GM12873 (cell line): Measurements from ENCODE around the gene HJV.
A peak's percentile ranks its signal among the peaks of the same experiment; 100 is the strongest.

Experiments
- CTCF ChIP-seq: IDR thresholded peaks from 2 replicates; pipeline ENCODE4 v1.5.1; 2012; ENCODE audit warnings: low read depth, mild to moderate bottlenecking, moderate library complexity, low read length, control low read depth; ENCODE audit not compliant: insufficient read depth; ENCODE audit errors: missing control alignments

HJV gene

GRCh38 chr1:146036241-146036964 lies 14.9 kb upstream of the HJV start:
- TF ChIP-seq CTCF, result no peak

GRCh38 chr1:146035048-146035423 lies 13.5 kb upstream of the HJV start:
- TF ChIP-seq CTCF, result no peak

GRCh38 chr1:146032631-146033219 lies 11.2 kb upstream of the HJV start:
- peak; percentile 55 for TF ChIP-seq CTCF

- no peak for TF ChIP-seq CTCF
Observed at GRCh38 chr1:146031476-146031875, 9.9 kb upstream of the HJV start.

- no peak for TF ChIP-seq CTCF
Observed at GRCh38 chr1:146029117-146029516, 7.6 kb upstream of the HJV start.

- TF ChIP-seq CTCF, result no peak
Observed at GRCh38 chr1:146022403-146023127, 1.0 kb upstream of the HJV start.

- TF ChIP-seq CTCF, result no peak
Observed at GRCh38 chr1:146021050-146021445, 487 bp downstream of the HJV start.
